ENCODE results near the gene RNF144A.

DNA sequence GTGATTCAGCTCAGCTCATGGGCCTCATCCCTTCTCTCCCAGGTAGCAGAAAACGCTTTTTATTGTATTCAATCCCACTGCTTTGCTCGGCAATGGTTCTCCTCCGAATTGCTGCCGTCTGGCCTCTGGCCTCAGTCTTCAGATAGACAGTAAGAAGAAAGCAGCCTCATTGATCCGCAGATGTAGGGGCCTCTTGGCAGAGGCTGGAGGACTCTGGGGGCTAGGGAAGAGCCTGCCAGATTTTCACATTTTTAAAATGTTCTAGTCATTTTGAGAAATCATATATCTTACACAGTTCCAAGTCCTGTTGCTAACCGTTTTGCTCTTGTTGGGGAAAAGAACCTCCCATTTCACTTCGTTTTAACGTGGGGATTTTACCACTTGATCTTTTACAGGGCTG, 123.3 kb downstream of the RNF144A start:
- TF ChIP-seq, protein P1, sequence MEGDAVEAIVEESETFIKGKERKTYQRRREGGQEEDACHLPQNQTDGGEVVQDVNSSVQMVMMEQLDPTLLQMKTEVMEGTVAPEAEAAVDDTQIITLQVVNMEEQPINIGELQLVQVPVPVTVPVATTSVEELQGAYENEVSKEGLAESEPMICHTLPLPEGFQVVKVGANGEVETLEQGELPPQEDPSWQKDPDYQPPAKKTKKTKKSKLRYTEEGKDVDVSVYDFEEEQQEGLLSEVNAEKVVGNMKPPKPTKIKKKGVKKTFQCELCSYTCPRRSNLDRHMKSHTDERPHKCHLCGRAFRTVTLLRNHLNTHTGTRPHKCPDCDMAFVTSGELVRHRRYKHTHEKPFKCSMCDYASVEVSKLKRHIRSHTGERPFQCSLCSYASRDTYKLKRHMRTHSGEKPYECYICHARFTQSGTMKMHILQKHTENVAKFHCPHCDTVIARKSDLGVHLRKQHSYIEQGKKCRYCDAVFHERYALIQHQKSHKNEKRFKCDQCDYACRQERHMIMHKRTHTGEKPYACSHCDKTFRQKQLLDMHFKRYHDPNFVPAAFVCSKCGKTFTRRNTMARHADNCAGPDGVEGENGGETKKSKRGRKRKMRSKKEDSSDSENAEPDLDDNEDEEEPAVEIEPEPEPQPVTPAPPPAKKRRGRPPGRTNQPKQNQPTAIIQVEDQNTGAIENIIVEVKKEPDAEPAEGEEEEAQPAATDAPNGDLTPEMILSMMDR (IDR thresholded peaks at IDR 0.05 in 2 of 3, conservative IDR thresholded peaks at IDR 0.05 in 1 of 3; ENCODE audit: control insufficient read depth in 2 of 3, extremely low read depth in 1 of 3, insufficient read depth in 1 of 3, low read depth in 3 of 3, low read length in 3 of 3): no peak
- TF ChIP-seq HDAC6 (IDR thresholded peaks at IDR 0.05; ENCODE audit: unreplicated experiment) (no peak), EZH2 (IDR thresholded peaks at IDR 0.05; ENCODE audit: borderline replicate concordance, control insufficient read depth, low read depth, low read length) (no peak), CHD2 (IDR thresholded peaks at IDR 0.05; ENCODE audit: borderline replicate concordance, low read depth, low read length) (no peak), POLR2A (IDR thresholded peaks at IDR 0.05; ENCODE audit: low read depth, low read length) (no peak), CEBPB (IDR thresholded peaks at IDR 0.05; ENCODE audit: borderline replicate concordance in 1 of 2, low read depth in 2 of 2, low read length in 2 of 2) (no peak)
- TF ChIP-seq, protein P2, sequence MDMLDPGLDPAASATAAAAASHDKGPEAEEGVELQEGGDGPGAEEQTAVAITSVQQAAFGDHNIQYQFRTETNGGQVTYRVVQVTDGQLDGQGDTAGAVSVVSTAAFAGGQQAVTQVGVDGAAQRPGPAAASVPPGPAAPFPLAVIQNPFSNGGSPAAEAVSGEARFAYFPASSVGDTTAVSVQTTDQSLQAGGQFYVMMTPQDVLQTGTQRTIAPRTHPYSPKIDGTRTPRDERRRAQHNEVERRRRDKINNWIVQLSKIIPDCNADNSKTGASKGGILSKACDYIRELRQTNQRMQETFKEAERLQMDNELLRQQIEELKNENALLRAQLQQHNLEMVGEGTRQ (IDR thresholded peaks at IDR 0.05; ENCODE audit: borderline replicate concordance, low read depth, low read length): no peak
